ENCODE measurements around the gene VARS2. TPM values are rescaled to one million over a fixed set of nuclear protein-coding genes. Genes with fewer than 3 reads are reported as not detected.

VARS2 gene
- total and polyA plus RNA-seq, 9 of the 15 experiments (the other 6 are each of a cell fraction or from before 2014, with no cell fraction given): 1.6 to 53.6 (median 29.9) TPM

GRCh38 chr6:30873137-30873640 is 40.8 kb upstream of the VARS2 start (continued):
- TF ChIP-seq E2F1 (CRISPR knock-in tag; IDR thresholded peaks at IDR 0.05) (peak; percentile 72; the same call in 1 of the 2 replicates), ZNF23 (CRISPR knock-in tag; IDR thresholded peaks at IDR 0.05) (no peak), YBX1 (IDR thresholded peaks at IDR 0.05) (no peak), PHF8 (IDR thresholded peaks at IDR 0.05; ENCODE audit: borderline replicate concordance, low read length) (peak; percentile 23; the same call in 1 of the 2 replicates), FOSL1 (tag; conservative IDR thresholded peaks at IDR 0.05) (peak; percentile 44; the same call in 1 of the 2 replicates), RBBP5 (IDR thresholded peaks at IDR 0.05; ENCODE audit: borderline replicate concordance, insufficient read depth, low read length, poor library complexity, severe bottlenecking) (no peak), ZNF239 (CRISPR knock-in tag; IDR thresholded peaks at IDR 0.05) (no peak), SUPT5H (IDR thresholded peaks at IDR 0.05) (peak; percentile 59), KLF16 (IDR thresholded peaks at IDR 0.05) (no peak), HSF4 (CRISPR knock-in tag; IDR thresholded peaks at IDR 0.05; ENCODE audit: borderline replicate concordance) (no peak), GABPA (tag; conservative IDR thresholded peaks at IDR 0.05; ENCODE audit: low read depth) (0 out of 2 replicates have a peak, but pooled peaks have one; percentile 4), ARHGAP35 (IDR thresholded peaks at IDR 0.05; ENCODE audit: partially characterized antibody) (no peak), E2F3 (CRISPR knock-in tag; IDR thresholded peaks at IDR 0.05) (no peak), POLR2A (conservative IDR thresholded peaks at IDR 0.05) (peak; percentile 73), OTX1 (CRISPR knock-in tag; IDR thresholded peaks at IDR 0.05) (peak; percentile 25; the same call in 1 of the 2 replicates), MLLT1 (IDR thresholded peaks at IDR 0.05) (peak; percentile 75 to 78; a peak in 2 of 4 replicates), GTF2A2 (tag; IDR thresholded peaks at IDR 0.05) (no peak), ETV5 (CRISPR knock-in tag; IDR thresholded peaks at IDR 0.05; ENCODE audit: low read depth) (no peak), BCOR (IDR thresholded peaks at IDR 0.05) (no peak), DNMT1 (IDR thresholded peaks at IDR 0.05) (no peak; the same call in 1 of the 2 replicates), ZKSCAN8 (CRISPR knock-in tag; IDR thresholded peaks at IDR 0.05) (no peak), ZNF282 (CRISPR knock-in tag; IDR thresholded peaks at IDR 0.05) (no peak), CREB1 (IDR thresholded peaks at IDR 0.05) (no peak), CREB1 (CRISPR knock-in tag; IDR thresholded peaks at IDR 0.05) (no peak)
- TF ChIP-seq, protein P1, sequence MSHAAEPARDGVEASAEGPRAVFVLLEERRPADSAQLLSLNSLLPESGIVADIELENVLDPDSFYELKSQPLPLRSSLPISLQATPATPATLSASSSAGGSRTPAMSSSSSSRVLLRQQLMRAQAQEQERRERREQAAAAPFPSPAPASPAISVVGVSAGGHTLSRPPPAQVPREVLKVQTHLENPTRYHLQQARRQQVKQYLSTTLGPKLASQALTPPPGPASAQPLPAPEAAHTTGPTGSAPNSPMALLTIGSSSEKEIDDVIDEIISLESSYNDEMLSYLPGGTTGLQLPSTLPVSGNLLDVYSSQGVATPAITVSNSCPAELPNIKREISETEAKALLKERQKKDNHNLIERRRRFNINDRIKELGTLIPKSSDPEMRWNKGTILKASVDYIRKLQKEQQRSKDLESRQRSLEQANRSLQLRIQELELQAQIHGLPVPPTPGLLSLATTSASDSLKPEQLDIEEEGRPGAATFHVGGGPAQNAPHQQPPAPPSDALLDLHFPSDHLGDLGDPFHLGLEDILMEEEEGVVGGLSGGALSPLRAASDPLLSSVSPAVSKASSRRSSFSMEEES (CRISPR knock-in tag; IDR thresholded peaks at IDR 0.05): no peak
- TF ChIP-seq, protein P2, sequence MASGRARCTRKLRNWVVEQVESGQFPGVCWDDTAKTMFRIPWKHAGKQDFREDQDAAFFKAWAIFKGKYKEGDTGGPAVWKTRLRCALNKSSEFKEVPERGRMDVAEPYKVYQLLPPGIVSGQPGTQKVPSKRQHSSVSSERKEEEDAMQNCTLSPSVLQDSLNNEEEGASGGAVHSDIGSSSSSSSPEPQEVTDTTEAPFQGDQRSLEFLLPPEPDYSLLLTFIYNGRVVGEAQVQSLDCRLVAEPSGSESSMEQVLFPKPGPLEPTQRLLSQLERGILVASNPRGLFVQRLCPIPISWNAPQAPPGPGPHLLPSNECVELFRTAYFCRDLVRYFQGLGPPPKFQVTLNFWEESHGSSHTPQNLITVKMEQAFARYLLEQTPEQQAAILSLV (tag; IDR thresholded peaks at IDR 0.05): no peak

Data from K562 (cell line).